Mucosa of descending colon (tissue), 3 donors: Measurements from ENCODE around the gene MLIP. TPM values are rescaled to one million over a fixed set of nuclear protein-coding genes. Genes with fewer than 3 reads are reported as not detected.

ENCODE experiments used
- ATAC-seq: fragments of 200-7000 bp; cut with Tn5 transposase; one replicate; pipeline ENCODE4 v1.9.1; 2020; ENCODE audit warnings: mild to moderate bottlenecking, moderate library complexity
- DNase-seq, 3 donors: peaks; one replicate each; pipeline ENCODE4 v3.0.0-alpha.2; 2020
- H3K36me3 ChIP-seq: fragments of 200-600 bp; one replicate; pipeline ENCODE4 v1.8.0; 2021; ENCODE audit warnings: low read depth, mild to moderate bottlenecking
- H3K4me1 ChIP-seq: fragments of 200-600 bp; one replicate; pipeline ENCODE4 v1.8.0; 2021; ENCODE audit warnings: low read depth, mild to moderate bottlenecking
- H3K4me3 ChIP-seq: fragments of 200-600 bp; one replicate; pipeline ENCODE4 v1.8.0; 2021; ENCODE audit warnings: mild to moderate bottlenecking
- H3K9me3 ChIP-seq: fragments of 200-600 bp; one replicate; pipeline ENCODE4 v1.8.0; 2021; ENCODE audit warnings: mild to moderate bottlenecking
- CTCF ChIP-seq: fragments of 200-600 bp; IDR thresholded peaks from one replicate; pipeline ENCODE4 v1.8.0; 2022; ENCODE audit warnings: antibody characterized with exemption, mild to moderate bottlenecking
- intact Hi-C, 2 donors: fragments of 100-400 bp; cut with DNase I in 1 of 2; cut with micrococcal nuclease in 1 of 2; formaldehyde crosslinking; loops; one replicate each; pipeline versions ENCODE4 v1.11.0 to v1.11.1; 2022; cut with DNase I, micrococcal nuclease
- total RNA-seq, 3 donors: library from RNA; stranded (reverse); fragmentation: NEBNext Ultra II Directional in 2 of 3; extraction: Animal tissue kit (Norgen Biotek cat#: 25700) in 2 of 3; gene quantifications; one replicate each; pipeline versions ENCODE4 v1.2.1 to v1.2.4, GENCODE V29; 2021 to 2023
- donor health status: DM: no; HTN: no; CAD: no; lungs with moderate emphysema.
- donor health status: DM: no; HTN: no; CAD: no.
- donor health status: DM: no; HTN: yes; CAD: no.

MLIP gene
- total RNA-seq, 3 donors from 2014 or later: 1.9 to 2.5 (median 2.3) TPM

- ATAC-seq: no peak
- H3K9me3 ChIP-seq: no peaks in the 10 kb centered on the region
- no peaks in the 10 kb centered on the region for H3K4me1 ChIP-seq
- no peaks in the 10 kb centered on the region for H3K36me3 ChIP-seq
- TF ChIP-seq CTCF: no peak
- no peak overlapping the region for H3K4me3 ChIP-seq
- intact Hi-C loops: no loop called here
- no peak for DNase-seq
Measured at GRCh38 chr6:54098450-54099044, 12.7 kb upstream of the MLIP start.

- Histone ChIP-seq H3K4me1 (no peaks in the 10 kb centered on the region), H3K9me3 (no peaks in the 10 kb centered on the region), H3K4me3 (no peak overlapping the region), H3K36me3 (no peaks in the 10 kb centered on the region)
- DNase-seq: no peak
- ATAC-seq: no peak
- TF ChIP-seq CTCF: no peak
- intact Hi-C loops: no loop called here
Measured at GRCh38 chr6:54099225-54099624, 12.0 kb upstream of the MLIP start.

GRCh38 chr6:54100411-54101006 lies 10.7 kb upstream of the MLIP start:
- no peaks in the 10 kb centered on the region for H3K4me1 ChIP-seq
- TF ChIP-seq CTCF: no peak
- H3K36me3 ChIP-seq: no peaks in the 10 kb centered on the region
- H3K9me3 ChIP-seq: no peaks in the 10 kb centered on the region
- H3K4me3 ChIP-seq: no peak overlapping the region
- ATAC-seq: no peak
- intact Hi-C loops: no loop called here
- no peak for DNase-seq

GRCh38 chr6:54102238-54102637 lies 9.0 kb upstream of the MLIP start:
- Histone ChIP-seq H3K9me3 (no peaks in the 10 kb centered on the region), H3K4me1 (no peaks in the 10 kb centered on the region), H3K36me3 (no peaks in the 10 kb centered on the region), H3K4me3 (no peak overlapping the region)
- intact Hi-C loops: no loop called here
- no peak for DNase-seq
- TF ChIP-seq CTCF: no peak
- no peak for ATAC-seq

- intact Hi-C loops: no loop called here
- DNase-seq: no peak
- Histone ChIP-seq H3K9me3 (no peaks in the 10 kb centered on the region), H3K36me3 (no peaks in the 10 kb centered on the region), H3K4me3 (no peak overlapping the region), H3K4me1 (no peaks in the 10 kb centered on the region)
- ATAC-seq: no peak
- no peak for TF ChIP-seq CTCF
Measured at GRCh38 chr6:54103497-54103896, 7.7 kb upstream of the MLIP start.
